UCSD-AML1 (cell line): Measurements from ENCODE around the gene RANBP9.

Source experiments
- DNase-seq: peaks from one replicate; lab custom pipeline; 2025; ENCODE audit not compliant: unreplicated experiment; lab: John Stamatoyannopoulos, UW

RANBP9 gene

GRCh38 chr6:13572240-13572639, 139.4 kb downstream of the RANBP9 start:
- DNase-seq, result no peak
